ENCODE measurements around the gene PNP. TPM values are rescaled to one million over a fixed set of nuclear protein-coding genes. Genes with fewer than 3 reads are reported as not detected.

Gene PNP
- 15.6 and 20.7 TPM in 2 replicates for total RNA-seq
- 15.7 and 22.2 TPM in 2 replicates for polyA plus RNA-seq

GRCh38 chr14:20469242-20469889 lies at the start of gene PNP:
Gene PNP, plus strand, starts transcription at chr14:20469406. Its CDS starts 119 bp downstream, at chr14:20469525.
- Histone ChIP-seq H3K36me3 (peaks cover 7% of the 10 kb centered on the region), H3K27ac (peak within 1 kb of the TSS; percentile 76)
- DNase-seq (ENCODE audit: low read depth in 1 of 2, low spot score in 1 of 2): peak; percentile 90 to 92

GRCh38 chr14:20419419-20419818 lies 49.8 kb upstream of the PNP start:
- no peak for TF ChIP-seq CTCF (IDR thresholded peaks at IDR 0.05; ENCODE audit: low read depth, low read length)
- no peak overlapping the region for H3K27ac ChIP-seq
- H3K4me1 ChIP-seq (ENCODE audit: low read depth): no peaks in the 10 kb centered on the region
- no peak overlapping the region for H3K4me3 ChIP-seq
- DNase-seq (ENCODE audit: low read depth in 1 of 2, low spot score in 1 of 2): no peak
- H3K36me3 ChIP-seq: no peaks in the 10 kb centered on the region
- no peaks in the 10 kb centered on the region for H3K27me3 ChIP-seq
- H3K9me3 ChIP-seq (ENCODE audit: low read depth): no peaks in the 10 kb centered on the region

More at GRCh38 chr14:20469242-20469889, at the start of gene PNP:
- no peak for TF ChIP-seq CTCF (IDR thresholded peaks at IDR 0.05; ENCODE audit: low read depth, low read length)
- peaks cover 7% of the 10 kb centered on the region for H3K4me1 ChIP-seq (ENCODE audit: low read depth)
- no peaks in the 10 kb centered on the region for H3K9me3 ChIP-seq (ENCODE audit: low read depth)
- H3K4me3 ChIP-seq: peak within 1 kb of the TSS; percentile 70
- H3K27me3 ChIP-seq: no peaks in the 10 kb centered on the region

GRCh38 chr14:20421267-20421666 lies 47.9 kb upstream of the PNP start:
- no peaks in the 10 kb centered on the region for H3K27me3 ChIP-seq
- no peak overlapping the region for H3K4me3 ChIP-seq
- no peak overlapping the region for H3K27ac ChIP-seq
- DNase-seq (ENCODE audit: low read depth in 1 of 2, low spot score in 1 of 2): no peak
- H3K9me3 ChIP-seq (ENCODE audit: low read depth): no peaks in the 10 kb centered on the region
- H3K36me3 ChIP-seq: no peaks in the 10 kb centered on the region
- no peaks in the 10 kb centered on the region for H3K4me1 ChIP-seq (ENCODE audit: low read depth)
- TF ChIP-seq CTCF (IDR thresholded peaks at IDR 0.05; ENCODE audit: low read depth, low read length): no peak

GRCh38 chr14:20422886-20423285 lies 46.3 kb upstream of the PNP start:
- Histone ChIP-seq H3K27me3 (no peaks in the 10 kb centered on the region), H3K9me3 (ENCODE audit: low read depth) (no peaks in the 10 kb centered on the region), H3K36me3 (no peaks in the 10 kb centered on the region), H3K27ac (no peak overlapping the region), H3K4me1 (ENCODE audit: low read depth) (no peaks in the 10 kb centered on the region), H3K4me3 (no peak overlapping the region)
- no peak for DNase-seq (ENCODE audit: low read depth in 1 of 2, low spot score in 1 of 2)
- no peak for TF ChIP-seq CTCF (IDR thresholded peaks at IDR 0.05; ENCODE audit: low read depth, low read length)

GRCh38 chr14:20424851-20425250 lies 44.4 kb upstream of the PNP start:
- no peaks in the 10 kb centered on the region for H3K36me3 ChIP-seq
- no peak overlapping the region for H3K27ac ChIP-seq

More at GRCh38 chr14:20424851-20425250, 44.4 kb upstream of the PNP start:
- Histone ChIP-seq H3K4me1 (ENCODE audit: low read depth) (no peaks in the 10 kb centered on the region), H3K9me3 (ENCODE audit: low read depth) (no peaks in the 10 kb centered on the region), H3K4me3 (no peak overlapping the region), H3K27me3 (no peaks in the 10 kb centered on the region)
- no peak for DNase-seq (ENCODE audit: low read depth in 1 of 2, low spot score in 1 of 2)
- no peak for TF ChIP-seq CTCF (IDR thresholded peaks at IDR 0.05; ENCODE audit: low read depth, low read length)
